ENCODE data around the gene PRR5. TPM values are rescaled to one million over a fixed set of nuclear protein-coding genes. Genes with fewer than 3 reads are reported as not detected.

PRR5 gene
- total and polyA plus RNA-seq, 2 of the 13 experiments (the other 11 are each of a cell fraction or from before 2014, with no cell fraction given), result 11.6 to 27.5 TPM

DNA sequence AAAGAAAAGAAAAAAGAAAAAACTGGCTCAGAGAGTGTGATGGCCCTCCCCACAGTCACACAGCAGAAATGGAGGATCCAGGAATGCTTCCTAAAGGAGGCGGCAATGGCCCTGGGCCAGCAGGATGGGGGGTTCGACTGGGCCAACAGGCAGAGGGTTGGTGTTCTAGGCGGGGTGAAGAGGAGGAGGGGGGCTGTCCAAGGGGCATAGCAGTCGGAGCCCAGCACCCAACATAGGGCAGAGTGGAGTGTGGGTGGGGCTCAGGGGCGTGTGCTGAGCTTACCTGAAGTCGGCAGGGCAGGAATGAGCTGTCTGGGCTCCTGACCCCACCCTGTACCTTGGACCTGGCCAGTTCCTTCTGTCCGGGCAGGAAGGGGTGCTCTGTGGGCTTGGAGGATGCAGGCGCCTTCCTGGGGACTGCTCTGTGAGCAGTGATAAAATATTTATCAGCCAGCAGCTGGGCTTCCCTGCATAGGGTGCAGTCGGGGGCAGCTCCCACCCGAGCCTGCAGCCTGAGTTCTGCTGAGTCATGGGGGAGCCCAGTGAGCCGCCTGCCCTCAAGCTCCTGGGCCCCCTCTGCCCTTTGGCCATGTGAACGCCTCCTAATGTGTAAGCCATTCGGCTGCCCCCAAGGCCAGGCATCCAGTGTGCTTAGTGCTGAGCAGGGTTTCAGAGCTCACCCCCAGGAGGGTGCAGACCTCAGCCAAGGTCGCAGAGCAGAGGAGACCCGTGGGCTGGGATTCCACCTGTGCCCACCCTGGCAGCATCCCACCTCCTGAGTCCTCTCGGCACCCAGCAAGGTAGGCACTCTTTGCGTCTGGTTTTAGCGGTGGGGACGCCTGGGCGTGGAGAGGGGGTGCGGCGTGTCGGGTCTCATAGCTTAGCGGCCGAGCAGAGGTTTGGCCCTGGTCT lies 25.3 kb upstream of the PRR5 start (continued):
- TF ChIP-seq, protein P1, sequence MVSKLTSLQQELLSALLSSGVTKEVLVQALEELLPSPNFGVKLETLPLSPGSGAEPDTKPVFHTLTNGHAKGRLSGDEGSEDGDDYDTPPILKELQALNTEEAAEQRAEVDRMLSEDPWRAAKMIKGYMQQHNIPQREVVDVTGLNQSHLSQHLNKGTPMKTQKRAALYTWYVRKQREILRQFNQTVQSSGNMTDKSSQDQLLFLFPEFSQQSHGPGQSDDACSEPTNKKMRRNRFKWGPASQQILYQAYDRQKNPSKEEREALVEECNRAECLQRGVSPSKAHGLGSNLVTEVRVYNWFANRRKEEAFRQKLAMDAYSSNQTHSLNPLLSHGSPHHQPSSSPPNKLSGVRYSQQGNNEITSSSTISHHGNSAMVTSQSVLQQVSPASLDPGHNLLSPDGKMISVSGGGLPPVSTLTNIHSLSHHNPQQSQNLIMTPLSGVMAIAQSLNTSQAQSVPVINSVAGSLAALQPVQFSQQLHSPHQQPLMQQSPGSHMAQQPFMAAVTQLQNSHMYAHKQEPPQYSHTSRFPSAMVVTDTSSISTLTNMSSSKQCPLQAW (CRISPR knock-in tag; IDR thresholded peaks at IDR 0.05), result peak; percentile 97
- TF ChIP-seq TCF7 (IDR thresholded peaks at IDR 0.05; ENCODE audit: low read depth) (no peak), ELF1 (CRISPR knock-in tag; IDR thresholded peaks at IDR 0.05) (no peak), EHMT2 (IDR thresholded peaks at IDR 0.05; ENCODE audit: borderline replicate concordance, low read depth, low read length) (no peak), ISX (CRISPR knock-in tag; conservative IDR thresholded peaks at IDR 0.05) (no peak), ZNF616 (CRISPR knock-in tag; IDR thresholded peaks at IDR 0.05; ENCODE audit: low read depth) (no peak), AGO2 (optimal IDR thresholded peaks at IDR 0.05; ENCODE audit: low read depth, low read length) (peak; percentile 17), ZNF326 (CRISPR knock-in tag; IDR thresholded peaks at IDR 0.05; ENCODE audit: borderline replicate concordance) (no peak), ZNF614 (CRISPR knock-in tag; IDR thresholded peaks at IDR 0.05; ENCODE audit: borderline replicate concordance) (no peak), ZNF564 (CRISPR knock-in tag; IDR thresholded peaks at IDR 0.05) (no peak), KLF6 (CRISPR knock-in tag; IDR thresholded peaks at IDR 0.05) (no peak), EP300 (IDR thresholded peaks at IDR 0.05; ENCODE audit: low read depth in 2 of 2, low read length in 2 of 2) (peak in 1 of 2 experiments; percentile 76; a peak in 1 of 4 replicates), EP300 (CRISPR knock-in tag; IDR thresholded peaks at IDR 0.05; ENCODE audit: borderline replicate concordance) (0 out of 2 replicates have a peak, but pooled peaks have one; percentile 51), TAF15 (IDR thresholded peaks at IDR 0.05; ENCODE audit: low read depth, low read length, poor library complexity, severe bottlenecking) (no peak), ZNF3 (CRISPR knock-in tag; IDR thresholded peaks at IDR 0.05) (no peak), GTF3A (CRISPR knock-in tag; conservative IDR thresholded peaks at IDR 0.05) (no peak), ZFP37 (CRISPR knock-in tag; IDR thresholded peaks at IDR 0.05; ENCODE audit: borderline replicate concordance) (no peak; the same call in 1 of the 2 replicates), CEBPG (CRISPR knock-in tag; IDR thresholded peaks at IDR 0.05) (no peak), FOXJ3 (CRISPR knock-in tag; IDR thresholded peaks at IDR 0.05; ENCODE audit: borderline replicate concordance) (peak; percentile 21; the same call in 1 of the 2 replicates), TBX2 (CRISPR knock-in tag; IDR thresholded peaks at IDR 0.05; ENCODE audit: borderline replicate concordance) (peak; percentile 86), GABPA (IDR thresholded peaks at IDR 0.05; ENCODE audit: low read depth, low read length) (no peak), GABPA (CRISPR knock-in tag; IDR thresholded peaks at IDR 0.05; ENCODE audit: low read depth) (no peak), ZNF124 (CRISPR knock-in tag; IDR thresholded peaks at IDR 0.05) (peak; percentile 48; the same call in 1 of the 2 replicates)
- TF ChIP-seq, protein P2, sequence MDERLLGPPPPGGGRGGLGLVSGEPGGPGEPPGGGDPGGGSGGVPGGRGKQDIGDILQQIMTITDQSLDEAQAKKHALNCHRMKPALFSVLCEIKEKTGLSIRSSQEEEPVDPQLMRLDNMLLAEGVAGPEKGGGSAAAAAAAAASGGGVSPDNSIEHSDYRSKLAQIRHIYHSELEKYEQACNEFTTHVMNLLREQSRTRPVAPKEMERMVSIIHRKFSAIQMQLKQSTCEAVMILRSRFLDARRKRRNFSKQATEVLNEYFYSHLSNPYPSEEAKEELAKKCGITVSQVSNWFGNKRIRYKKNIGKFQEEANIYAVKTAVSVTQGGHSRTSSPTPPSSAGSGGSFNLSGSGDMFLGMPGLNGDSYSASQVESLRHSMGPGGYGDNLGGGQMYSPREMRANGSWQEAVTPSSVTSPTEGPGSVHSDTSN (CRISPR knock-in tag; IDR thresholded peaks at IDR 0.05), result no peak
- TF ChIP-seq, protein P3, sequence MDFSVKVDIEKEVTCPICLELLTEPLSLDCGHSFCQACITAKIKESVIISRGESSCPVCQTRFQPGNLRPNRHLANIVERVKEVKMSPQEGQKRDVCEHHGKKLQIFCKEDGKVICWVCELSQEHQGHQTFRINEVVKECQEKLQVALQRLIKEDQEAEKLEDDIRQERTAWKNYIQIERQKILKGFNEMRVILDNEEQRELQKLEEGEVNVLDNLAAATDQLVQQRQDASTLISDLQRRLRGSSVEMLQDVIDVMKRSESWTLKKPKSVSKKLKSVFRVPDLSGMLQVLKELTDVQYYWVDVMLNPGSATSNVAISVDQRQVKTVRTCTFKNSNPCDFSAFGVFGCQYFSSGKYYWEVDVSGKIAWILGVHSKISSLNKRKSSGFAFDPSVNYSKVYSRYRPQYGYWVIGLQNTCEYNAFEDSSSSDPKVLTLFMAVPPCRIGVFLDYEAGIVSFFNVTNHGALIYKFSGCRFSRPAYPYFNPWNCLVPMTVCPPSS (IDR thresholded peaks at IDR 0.05), result no peak
- TF ChIP-seq, protein P4, sequence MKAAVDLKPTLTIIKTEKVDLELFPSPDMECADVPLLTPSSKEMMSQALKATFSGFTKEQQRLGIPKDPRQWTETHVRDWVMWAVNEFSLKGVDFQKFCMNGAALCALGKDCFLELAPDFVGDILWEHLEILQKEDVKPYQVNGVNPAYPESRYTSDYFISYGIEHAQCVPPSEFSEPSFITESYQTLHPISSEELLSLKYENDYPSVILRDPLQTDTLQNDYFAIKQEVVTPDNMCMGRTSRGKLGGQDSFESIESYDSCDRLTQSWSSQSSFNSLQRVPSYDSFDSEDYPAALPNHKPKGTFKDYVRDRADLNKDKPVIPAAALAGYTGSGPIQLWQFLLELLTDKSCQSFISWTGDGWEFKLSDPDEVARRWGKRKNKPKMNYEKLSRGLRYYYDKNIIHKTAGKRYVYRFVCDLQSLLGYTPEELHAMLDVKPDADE (CRISPR knock-in tag; IDR thresholded peaks at IDR 0.05), result no peak
